GM21528 (cell line): ENCODE results near the gene SERTAD1.
"Not testable (repeated sequence)": the region's sequence is repeated elsewhere in the genome, so short reads cannot be mapped to it uniquely, and the experiment has no call there.

ENCODE experiments used
- ATAC-seq: cut with Tn5 transposase; IDR thresholded peaks from one replicate; pipeline ENCODE4 v1.9.1; 2021; ENCODE audit warnings: mild to moderate bottlenecking, moderate library complexity; ENCODE audit not compliant: unreplicated experiment, low FRiP score

SERTAD1 gene

DNA sequence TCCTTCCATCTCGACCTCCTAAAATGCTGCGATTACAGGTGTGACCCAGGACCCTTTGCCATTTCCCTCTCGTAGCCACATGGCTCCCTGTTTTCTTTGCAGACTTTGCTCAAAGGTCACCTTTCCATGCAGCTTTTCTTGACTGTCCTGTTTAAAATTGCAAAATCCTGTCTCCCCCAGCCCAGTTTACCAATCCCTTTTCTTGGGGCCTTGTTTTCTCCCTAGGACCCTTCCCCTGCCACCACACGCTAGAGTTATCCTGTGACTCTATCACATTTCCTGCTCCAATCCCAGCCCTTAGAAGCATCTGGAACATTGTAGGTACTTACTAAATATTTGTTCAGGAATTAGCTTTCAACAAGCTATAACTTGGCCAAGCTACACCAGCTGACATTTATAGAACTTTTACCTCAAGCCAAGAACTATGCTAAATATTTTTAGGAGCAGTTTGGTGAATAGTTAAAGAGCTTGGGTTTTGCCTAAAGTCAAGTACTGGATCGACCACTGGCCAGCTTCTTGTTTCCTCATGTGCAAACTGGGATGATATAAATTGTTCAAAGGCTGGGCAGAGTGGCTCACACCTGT lies 27.5 kb upstream of the SERTAD1 start:
- ATAC-seq = no peak

DNA sequence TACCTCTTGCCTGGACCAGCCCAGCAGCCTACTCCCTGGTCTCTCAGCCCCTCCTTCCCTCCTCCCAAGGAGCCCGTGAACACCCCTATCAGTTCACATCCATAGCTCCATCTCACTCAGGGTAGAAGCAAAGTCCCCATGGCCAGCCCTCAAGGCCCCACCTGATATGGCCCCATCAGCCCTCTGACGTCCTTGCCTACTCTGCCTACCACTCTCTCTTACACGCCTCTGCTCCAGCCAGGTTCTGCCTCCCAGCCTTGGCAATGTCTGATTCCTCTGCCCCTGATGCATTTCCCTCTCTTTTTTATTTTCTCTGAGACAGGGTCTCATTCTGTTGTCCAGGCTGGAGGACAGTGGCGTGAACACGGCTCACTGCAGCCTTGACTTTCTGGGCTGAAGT lies 26.2 kb upstream of the SERTAD1 start:
- ATAC-seq = no peak

DNA sequence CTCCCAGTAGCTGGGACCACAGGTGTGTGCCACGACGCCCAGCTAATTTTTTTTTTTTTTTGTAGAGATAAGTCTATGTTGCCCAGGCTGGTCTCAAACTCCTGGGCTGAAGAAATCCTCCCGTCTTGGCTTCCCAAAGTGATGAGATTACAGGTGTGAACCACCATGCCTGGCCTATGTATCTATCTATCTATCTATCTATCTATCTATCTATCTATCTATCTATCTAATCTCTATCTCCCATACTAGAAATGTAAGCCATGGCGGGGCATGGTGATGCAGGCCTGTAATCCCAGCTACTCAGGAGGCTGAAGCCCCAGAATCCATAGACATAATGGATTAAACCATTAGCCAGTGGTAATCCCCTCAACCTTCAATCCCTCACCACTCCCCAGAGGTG lies 24.9 kb upstream of the SERTAD1 start:
- no peak for ATAC-seq

DNA sequence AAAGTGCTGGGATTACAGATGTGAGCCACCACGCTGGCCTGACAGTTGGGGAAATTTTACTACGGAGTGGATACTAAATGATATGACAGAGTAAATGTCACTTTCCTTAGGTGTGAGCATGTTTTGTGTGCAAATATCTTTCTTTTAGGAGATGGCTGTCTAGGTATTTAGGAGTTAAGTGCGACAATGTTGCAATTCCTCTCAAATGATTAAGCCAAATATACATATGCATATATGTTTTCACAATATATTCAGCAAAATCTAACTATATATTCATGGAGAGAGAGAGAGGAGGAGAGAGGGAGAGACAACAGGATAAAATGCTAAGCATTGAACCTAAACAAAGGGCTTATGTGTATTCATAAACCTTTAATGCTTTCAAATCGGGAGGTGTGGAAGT lies 23.7 kb upstream of the SERTAD1 start:
- ATAC-seq = no peak

DNA sequence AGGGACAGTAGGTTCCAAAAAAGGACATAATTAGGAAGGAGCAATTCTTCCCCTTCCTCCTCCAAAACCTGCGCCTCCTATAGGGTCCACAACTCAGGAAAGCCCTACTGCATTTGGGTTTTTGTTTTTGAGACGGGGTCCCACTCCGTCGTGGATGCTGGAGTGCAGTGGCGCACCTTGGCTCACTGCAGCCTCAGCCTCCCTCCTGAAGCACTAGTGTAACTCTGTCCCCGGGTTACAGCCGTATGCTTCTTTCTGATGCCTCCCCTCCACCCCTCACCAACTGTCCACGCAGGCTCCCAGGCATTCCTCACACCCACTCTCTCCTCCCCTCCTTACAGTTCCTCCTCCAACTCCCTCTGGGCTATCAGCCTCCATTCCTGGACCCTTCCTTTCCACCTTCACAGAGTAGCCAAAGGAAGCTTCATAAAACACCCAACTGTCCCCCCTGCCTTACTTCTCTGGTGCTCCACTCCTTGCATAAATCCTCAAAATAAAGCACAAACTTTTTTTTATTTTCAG lies 20.5 kb upstream of the SERTAD1 start:
- no peak for ATAC-seq

DNA sequence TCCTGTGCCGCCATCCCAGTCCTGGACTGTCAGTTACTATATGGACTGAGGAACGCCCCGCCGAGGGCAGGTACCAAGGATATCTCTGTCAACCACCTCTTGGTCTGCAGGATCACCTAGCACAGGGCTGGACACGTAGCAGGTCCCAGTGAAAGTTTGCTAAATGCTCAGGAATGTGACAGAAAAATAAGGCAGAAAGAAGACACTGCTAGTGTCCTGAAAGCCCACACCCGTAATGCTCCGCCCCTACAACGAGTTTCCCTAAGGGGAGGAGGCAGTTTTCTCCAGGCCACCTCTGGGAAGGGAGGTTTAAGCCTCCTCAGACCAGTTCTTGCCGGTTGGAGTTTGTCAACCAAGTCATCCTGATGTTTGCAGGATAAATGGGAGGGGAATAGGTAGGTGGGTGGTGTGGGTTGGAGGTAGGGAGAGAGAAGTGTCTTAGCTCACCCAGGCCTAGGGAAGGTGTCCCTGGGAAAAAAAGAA lies 20.0 kb upstream of the SERTAD1 start:
- no peak for ATAC-seq

DNA sequence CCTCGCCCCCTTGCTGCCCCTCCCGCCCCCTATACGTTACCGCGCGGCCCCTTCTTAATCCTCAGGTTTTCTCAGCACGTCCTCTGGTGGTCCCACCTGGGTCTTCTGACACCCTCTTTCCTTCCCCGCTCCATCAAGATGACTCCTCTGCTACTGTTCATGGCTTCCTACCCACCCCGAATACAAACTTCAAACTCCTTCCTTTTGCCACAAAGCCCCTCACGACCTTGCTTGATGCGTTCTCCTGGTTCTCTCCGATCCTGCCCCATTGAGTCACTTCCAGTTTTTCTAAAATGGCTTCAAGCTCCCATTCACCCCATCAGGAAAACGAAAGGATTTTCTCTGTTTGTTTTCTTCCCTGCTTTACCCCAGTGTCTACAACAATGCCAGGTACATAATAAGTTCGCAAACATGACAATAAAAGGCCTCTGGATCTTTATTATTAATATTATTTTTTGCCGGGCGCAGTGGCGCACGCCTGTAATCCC lies 19.1 kb upstream of the SERTAD1 start:
- no peak for ATAC-seq

DNA sequence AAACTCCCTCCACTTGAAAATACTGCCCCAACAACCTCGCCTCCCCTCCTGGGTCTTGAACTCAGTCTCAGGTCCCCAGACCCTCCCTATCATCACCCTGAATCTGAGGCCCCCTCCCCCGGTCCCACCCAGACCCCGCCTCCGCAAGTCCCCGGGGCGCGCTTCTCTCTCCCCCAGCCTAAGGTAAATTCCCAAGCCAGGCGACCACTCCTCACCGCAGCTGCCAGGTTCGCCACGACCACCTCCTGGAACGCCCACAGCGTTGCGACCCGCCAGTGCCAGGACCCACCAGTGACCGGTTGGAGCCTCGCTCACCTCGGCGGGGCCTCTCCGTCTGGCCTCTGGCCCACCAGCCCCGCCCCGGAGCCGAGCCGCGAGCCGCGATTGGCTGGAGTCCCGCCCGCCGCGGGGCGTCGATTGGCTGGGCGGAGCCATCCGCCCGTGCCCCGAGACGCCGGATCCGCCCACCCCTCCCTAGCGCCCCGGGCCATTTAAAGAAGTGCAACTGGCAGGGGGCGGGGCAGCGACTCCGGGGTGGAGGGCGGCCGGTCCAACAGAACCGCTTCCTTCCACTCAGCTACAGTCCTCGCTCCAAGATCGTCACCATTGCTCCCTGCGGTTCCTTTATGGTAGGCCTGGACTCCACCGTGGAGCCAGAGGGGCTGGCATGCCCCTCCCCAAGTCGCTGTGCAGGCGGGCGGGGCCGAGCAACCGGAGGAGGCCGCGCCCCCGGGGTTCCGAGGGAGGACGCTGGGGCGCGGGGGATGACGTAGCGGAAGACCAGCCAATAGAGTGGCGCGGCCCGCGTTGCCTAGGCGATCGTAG lies 18.4 kb upstream of the SERTAD1 start, which contains the start of gene SERTAD3:
SERTAD3 (minus strand) TSS at position 336 of the 825 bp plus-strand sequence. CDS start 2,255 bp downstream, outside the sequence.
- ATAC-seq = peak; percentile 63

DNA sequence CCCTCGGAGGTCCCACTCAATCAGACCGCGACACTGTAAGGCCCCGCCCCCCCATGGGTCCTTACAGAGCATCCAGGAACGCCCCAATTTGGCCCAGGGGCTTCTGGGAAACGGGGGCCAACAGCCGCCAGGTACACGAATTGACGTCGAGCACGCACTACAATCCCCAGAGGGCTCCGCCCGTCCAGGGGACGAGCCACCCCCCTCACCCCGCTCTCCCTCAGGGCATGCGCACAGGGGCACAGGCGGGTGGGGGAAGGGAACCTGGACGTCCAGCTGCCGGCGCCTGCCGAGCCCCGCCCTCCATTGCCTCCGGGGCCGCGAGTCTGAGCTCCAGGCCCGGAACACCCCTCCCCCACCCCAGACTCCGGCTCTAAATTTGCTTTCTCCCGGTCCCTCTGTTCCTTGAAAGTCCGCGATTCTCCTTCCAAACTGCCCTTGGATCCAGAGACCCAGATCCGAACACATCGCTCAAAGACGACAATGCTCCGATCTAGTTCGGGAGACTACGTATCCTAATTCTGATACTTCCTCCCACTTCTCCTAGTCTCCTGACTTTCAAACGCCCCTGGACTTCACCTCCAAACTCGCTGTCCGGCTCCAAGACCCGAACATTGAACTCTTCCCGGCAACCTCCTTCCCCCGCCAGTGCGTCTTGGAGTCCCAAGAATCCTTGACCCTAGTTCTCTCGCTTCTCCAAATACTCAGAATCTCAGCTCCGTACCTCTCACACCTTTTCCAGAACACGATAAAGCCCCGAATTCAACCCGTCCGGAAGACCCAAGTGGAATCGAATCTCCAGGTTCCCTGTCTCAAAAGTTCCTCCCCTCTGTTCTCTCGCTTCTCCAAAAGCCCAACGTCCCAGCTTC lies 17.6 kb upstream of the SERTAD1 start:
- peak; percentile 73 for ATAC-seq

DNA sequence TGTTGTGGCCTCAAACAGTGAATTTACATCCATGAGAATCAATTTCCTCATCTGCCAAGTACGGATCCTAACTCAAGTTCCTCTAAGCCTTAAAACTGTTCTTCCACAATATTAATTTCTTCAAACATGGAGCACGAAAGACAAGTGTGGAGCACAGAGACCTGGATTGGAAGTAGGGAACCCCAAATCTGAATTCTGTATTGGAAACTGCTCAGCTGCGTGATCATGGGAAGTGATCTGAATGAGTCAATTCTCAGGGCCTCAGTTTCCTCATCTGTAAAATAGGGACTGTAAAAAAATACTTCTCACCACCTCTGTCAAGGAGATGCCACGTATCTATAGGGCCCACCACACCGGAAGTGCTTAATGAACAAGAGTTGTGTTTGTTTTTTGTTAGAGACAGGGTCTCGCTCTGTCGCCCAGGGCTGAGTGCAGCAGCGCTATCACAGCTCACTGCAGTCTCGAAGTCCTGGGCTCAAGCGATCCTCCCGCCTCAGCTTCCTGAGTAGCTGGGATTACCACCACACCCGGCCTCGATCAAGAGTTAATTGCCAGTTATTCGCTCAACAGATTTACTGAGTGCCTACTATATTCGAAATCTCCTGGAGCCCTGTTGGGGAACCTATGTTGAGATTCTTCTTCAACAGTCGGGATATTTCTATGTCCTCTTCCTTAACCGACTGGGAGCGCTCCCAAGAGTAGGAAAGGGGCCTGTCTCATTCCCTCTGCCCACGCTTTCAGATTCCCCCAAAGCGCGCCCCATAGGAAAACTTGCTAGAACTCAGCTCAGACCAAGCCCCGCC lies 16.7 kb upstream of the SERTAD1 start:
- peak; percentile 0 for ATAC-seq

DNA sequence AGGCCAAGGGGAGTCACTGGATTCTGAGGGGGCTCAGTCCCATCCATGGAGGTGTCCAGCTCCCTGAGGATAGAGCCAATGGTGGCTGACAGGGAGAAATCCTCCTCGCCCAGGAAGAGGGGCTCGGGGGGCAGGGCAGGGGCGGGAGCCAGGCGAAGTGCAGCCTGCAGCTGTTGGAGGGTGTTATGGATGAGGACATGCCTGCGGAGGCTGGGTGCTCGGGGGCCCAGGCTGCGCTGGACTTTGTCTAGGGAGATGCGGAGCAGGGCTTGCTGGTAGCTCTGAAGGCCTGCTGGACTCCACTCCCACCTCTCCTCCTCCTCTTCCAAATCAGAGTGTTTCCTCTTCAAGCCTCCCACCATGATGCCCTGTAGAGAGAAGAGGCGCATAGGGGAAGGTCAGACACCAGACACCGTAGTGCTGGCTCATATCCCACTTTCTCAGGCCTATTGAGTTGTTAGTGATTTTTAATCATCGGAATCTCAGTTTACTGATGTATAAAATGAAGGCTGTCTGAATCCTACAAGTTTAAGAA lies 16.0 kb upstream of the SERTAD1 start:
- ATAC-seq = no peak

DNA sequence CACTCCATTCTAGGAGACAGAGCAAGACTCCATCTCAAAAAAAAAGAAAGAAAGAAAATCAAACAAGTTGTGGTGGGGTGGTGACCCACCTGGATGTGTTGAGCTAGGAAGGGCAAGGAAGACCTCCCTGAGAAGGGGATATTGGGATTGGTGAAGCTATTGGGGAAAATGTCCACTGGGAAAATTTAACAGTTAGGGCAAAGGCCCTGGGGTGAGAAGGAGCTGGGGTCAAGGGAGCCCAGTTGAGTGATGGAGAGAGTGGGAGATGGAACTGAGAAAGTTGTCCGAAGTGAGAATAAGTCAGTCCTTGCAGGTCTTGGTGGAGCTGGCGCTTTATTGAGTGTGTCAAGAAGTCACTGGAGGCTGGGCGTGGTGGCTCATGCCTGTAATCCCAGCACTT lies 12.5 kb upstream of the SERTAD1 start:
- ATAC-seq = no peak

DNA sequence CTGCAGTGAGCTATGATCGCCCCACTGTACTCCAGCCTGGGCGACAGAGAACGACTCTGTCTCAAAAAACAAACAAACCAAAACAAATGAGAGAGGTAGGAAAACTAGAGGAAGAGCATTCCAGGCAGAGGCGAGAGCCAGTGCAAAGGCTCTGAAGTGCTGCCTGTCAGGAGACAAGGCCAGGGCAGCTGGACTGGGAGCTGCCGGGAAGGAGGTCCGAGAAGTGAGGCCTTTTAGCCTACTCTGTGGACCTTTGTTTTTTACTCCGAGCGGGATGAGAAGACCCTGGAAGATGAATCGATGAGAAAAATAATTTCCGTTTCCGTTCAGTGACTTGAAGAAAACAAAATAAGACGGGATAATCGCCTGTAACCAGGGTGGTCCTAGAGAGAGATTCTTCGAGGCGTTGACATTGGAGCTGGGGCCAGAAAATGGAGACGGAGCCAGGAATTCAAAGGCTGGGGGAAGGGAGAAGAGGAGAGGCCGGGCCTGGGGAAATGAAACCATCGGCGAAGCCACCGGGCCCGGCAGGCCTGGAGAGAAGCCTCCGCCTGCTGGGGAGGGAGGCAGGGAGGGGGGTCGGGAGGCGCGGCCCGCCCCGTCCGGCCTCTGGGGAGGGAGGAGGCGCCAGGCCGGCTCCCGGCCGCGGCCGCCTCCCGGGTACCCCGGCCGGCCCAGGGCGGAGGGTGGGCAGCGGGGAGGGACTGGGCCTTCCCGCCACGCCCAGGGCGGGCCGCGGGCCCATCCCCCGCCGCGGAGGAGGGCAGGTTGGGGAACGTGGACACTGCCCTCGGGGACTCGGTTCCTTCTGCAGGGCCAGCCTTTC lies 7.8 kb upstream of the SERTAD1 start:
- no peak for ATAC-seq

DNA sequence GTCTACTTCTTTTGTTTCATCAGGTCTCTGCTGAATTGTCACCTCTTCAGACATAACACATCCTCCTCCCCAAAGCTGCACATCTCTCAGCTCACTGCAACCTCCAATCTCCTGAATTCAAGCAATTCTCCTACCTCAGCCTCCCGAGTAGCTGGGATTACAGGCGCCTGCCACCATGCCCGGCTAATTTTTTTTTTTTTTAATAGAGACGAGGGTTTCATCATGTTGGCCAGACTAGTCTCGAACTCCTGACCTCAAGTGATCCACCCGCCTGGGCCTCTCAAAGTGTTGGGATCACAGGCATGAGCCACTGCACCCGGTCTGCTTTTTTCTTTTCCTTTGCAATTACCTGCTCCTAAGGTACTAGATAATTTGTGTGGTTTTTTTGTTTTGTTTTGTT lies 7.0 kb upstream of the SERTAD1 start:
- ATAC-seq = not testable (repeated sequence)

DNA sequence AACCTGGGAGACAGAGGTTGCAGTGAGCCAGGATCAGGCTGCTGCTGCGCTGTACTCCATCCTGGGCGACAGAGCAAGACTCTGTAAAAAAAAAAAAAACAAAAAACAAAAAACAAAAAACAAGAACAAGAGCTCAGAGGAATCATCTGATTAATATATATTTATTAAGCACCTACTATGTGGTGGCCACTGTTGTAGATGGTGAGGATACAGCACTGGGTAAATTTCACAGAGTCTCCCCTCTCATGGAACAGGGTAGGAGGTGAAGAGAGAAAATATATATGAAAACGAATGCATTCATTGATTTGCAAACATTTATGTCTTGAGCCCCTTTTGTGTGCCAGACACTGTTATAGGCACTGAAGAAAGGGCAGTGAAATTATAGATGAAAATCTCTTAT lies 5.9 kb upstream of the SERTAD1 start:
- ATAC-seq = no peak

DNA sequence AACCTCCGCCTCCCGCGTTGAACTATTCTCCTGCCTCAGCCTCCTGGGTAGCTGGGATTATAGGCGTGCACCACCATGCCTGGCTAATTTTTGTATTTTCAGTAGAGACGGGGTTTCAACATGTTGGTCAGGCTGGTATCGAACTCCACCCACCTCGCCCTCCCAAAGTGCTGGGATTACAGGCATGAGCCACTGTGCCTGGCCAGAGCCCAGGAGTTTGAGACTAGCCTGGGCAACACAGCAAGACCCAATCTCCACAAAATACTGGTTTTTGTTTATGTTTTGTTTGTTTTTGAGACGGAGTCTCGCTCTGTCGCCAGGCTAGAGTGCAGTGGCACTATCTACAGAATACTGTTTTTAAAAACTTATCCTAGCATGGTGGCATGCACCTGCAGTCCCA lies 4.5 kb upstream of the SERTAD1 start:
- not testable (repeated sequence) for ATAC-seq

DNA sequence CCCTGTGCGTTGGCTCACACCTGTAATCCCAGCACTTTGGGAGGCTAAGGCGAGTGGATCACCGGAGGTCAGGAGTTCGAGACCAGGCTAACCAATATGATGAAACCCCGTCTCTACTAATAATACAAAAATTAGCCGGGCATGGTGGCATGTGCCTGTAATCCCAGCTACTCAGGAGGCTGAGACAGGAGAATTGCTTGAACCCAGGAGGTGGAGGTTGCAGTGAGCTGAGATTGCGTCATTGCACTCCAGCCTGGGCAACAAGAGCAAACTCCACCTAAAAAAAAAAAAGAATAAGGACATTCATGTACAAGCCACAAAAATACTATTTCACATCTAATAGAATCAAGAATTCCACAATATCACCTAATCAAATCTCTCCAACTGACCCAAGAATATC lies 2.4 kb upstream of the SERTAD1 start:
- not testable (repeated sequence) for ATAC-seq

DNA sequence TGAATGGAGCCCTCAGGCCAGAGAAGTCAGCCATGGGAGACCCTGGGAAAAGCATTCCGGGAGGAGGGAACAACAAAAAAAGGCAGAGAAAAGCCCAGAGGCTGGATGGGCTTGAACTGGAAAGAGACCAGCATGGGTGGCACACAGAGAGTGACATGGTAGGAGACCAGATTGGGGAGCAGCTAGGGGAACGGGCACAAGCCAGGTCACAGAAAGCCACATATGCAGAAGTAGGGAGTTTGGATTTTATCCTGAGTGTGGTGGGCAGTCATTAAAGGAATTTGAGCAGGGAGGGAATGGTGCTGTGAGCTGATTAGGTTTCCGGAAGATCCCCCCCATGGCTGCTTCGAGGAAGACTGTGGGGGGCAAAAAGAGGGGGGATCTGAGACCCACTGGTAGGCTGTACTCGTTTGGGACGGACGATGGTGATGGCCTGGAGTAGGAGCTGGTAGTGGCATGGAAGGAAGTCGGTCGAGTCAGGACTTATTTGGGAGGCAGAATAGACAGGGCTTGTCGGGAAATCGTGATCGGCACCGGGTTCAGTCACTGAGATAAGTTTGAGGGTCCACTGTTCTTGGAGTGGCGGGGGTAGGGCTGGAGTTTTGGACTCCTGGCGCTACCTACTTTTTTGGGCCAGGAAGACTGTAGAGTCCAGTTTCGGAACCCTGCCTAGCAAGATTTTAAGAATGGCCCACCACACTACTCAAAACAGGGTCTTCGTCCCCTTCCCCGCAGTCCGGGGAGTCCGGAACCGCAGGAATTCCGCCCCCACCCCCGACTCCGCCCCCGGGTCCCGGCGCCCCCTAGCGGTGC lies 949 bp downstream of the SERTAD1 start:
- ATAC-seq = no peak
